ENCODE results near the gene RPS6KA1.

- TF ChIP-seq CTCF (IDR thresholded peaks at IDR 0.05; ENCODE audit: low read depth, low read length, poor library complexity, severe bottlenecking) (no peak), EZH2phosphoT487 (IDR thresholded peaks at IDR 0.05; ENCODE audit: borderline replicate concordance, low read length) (no peak)
Observed at GRCh38 chr1:26545969-26546323, 16.4 kb downstream of the RPS6KA1 start.

Data from DOHH2 (cell line).